ENCODE results near the gene CRACR2B. TPM values are rescaled to one million over a fixed set of nuclear protein-coding genes. Genes with fewer than 3 reads are reported as not detected.

Gene CRACR2B
- total and polyA plus RNA-seq, 2 of the 13 experiments (the other 11 are each of a cell fraction or from before 2014, with no cell fraction given), result 14.9 to 21.0 TPM

- TF ChIP-seq PBX3 (CRISPR knock-in tag; IDR thresholded peaks at IDR 0.05; ENCODE audit: borderline replicate concordance), result no peak
- TF ChIP-seq ZXDC (CRISPR knock-in tag; IDR thresholded peaks at IDR 0.05), result no peak
- no peak for TF ChIP-seq ZBTB4 (CRISPR knock-in tag; IDR thresholded peaks at IDR 0.05; ENCODE audit: borderline replicate concordance)
- no peak for TF ChIP-seq RNF219 (CRISPR knock-in tag; IDR thresholded peaks at IDR 0.05)
- no peak for TF ChIP-seq RARG (CRISPR knock-in tag; IDR thresholded peaks at IDR 0.05; ENCODE audit: low read depth)
- no peak for TF ChIP-seq DMTF1 (CRISPR knock-in tag; IDR thresholded peaks at IDR 0.05)
- TF ChIP-seq ZNF740 (CRISPR knock-in tag; IDR thresholded peaks at IDR 0.05), result no peak
- no peak for TF ChIP-seq ARNTL (CRISPR knock-in tag; IDR thresholded peaks at IDR 0.05)
- no peak for TF ChIP-seq JDP2 (CRISPR knock-in tag; IDR thresholded peaks at IDR 0.05; ENCODE audit: borderline replicate concordance)
- TF ChIP-seq ZEB1 (IDR thresholded peaks at IDR 0.05; ENCODE audit: insufficient replicate concordance, low read depth), result no peak
- TF ChIP-seq SNAI1 (CRISPR knock-in tag; IDR thresholded peaks at IDR 0.05; ENCODE audit: borderline replicate concordance), result peak; percentile 31; the same call in 1 of the 2 replicates
- TF ChIP-seq HDAC1 (CRISPR knock-in tag; IDR thresholded peaks at IDR 0.05), result no peak
- TF ChIP-seq SOX13 (IDR thresholded peaks at IDR 0.05), result no peak
- no peak for TF ChIP-seq SOX13 (CRISPR knock-in tag; conservative IDR thresholded peaks at IDR 0.05 in 1 of 2, IDR thresholded peaks at IDR 0.05 in 1 of 2)
- no peak for TF ChIP-seq ZNF484 (CRISPR knock-in tag; IDR thresholded peaks at IDR 0.05; ENCODE audit: borderline replicate concordance, low read depth)
Measured at GRCh38 chr11:808427-809286, 19.1 kb upstream of the CRACR2B start (continued).

Measured in HepG2 (cell line).